BJ (cell line): ENCODE data around the gene PAM. TPM values are rescaled to one million over a fixed set of nuclear protein-coding genes. Genes with fewer than 3 reads are reported as not detected.

Source experiments
- CTCF ChIA-PET: fragments of 350-600 bp; formaldehyde crosslinking; extraction: SDS; loops from one replicate; lab custom pipeline; 2021; ENCODE audit warnings: antibody characterized with exemption, inconsistent platforms; lab: Yijun Ruan, JAX
- POLR2A ChIA-PET: fragments of 300-600 bp; sonication (Branson Sonifier 250); formaldehyde crosslinking; extraction: SDS; loops from one replicate; lab custom pipeline; 2021; ENCODE audit warnings: antibody characterized with exemption; lab: Charles Lee
- DNase-seq: peaks from one replicate; pipeline ENCODE4 v3.0.0-alpha.2; 2011; ENCODE audit warnings: low read depth
- H3K27me3 ChIP-seq: 2 replicates; pipeline ENCODE4 v1.6.0; 2011; ENCODE audit warnings: low read length; ENCODE audit not compliant: control insufficient read depth, insufficient read depth
- H3K36me3 ChIP-seq: 2 replicates; pipeline ENCODE4 v1.5.1; 2011; ENCODE audit warnings: low read length; ENCODE audit not compliant: control insufficient read depth, insufficient read depth
- H3K4me3 ChIP-seq: 2 replicates; pipeline ENCODE4 v1.5.1; 2011; ENCODE audit warnings: low read depth, mild to moderate bottlenecking, control low read depth, low read length
- polyA plus RNA-seq: library from polyadenylated mRNA; depleted of rRNA; stranded (reverse); fragments of >200 nt; gene quantifications from 2 replicates; pipeline ENCODE4 v1.2.3, GENCODE V29; 2011
- TF ChIP-seq, protein P1 (sequence below): IDR thresholded peaks from 2 replicates; pipeline ENCODE4 v1.5.1; 2011; ENCODE audit warnings: low read depth, mild to moderate bottlenecking, control low read depth, inconsistent platforms, low read length, moderate library complexity; ENCODE audit not compliant: insufficient read depth

Gene PAM
- polyA plus RNA-seq, 1 experiment = 256 TPM

DNA sequence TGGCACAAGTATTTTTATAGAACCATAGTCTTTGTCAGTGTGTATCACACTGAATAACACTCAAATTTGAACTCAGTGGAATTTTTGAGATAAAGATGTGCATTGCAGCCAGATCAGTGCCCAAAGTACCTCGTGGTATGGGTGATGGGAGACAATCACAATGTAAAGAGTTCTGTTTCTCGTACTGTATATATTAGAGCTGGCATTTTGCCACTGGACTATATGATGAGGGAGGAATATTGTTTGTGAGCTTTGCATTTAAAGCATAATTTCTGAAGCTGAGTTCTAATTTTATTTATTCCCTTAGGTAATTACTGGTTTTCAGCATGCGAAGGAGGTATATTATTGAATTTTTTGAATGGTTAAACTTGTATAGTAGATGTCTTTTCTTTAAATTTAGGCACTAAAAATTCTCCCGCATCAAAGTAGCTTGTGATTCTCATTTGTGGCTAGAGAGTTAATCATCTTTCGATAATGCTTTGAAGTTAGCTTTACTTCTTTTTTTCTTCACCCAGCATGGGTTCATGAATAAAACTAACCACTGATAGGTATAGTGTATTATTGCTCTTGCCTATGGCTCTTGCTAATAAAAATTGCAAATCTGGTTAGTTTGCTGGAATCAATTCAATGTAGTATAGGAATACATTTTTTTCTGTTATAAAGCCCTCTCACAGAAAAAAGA is 43.1 kb downstream of the PAM start:
- TF ChIP-seq, protein P1, sequence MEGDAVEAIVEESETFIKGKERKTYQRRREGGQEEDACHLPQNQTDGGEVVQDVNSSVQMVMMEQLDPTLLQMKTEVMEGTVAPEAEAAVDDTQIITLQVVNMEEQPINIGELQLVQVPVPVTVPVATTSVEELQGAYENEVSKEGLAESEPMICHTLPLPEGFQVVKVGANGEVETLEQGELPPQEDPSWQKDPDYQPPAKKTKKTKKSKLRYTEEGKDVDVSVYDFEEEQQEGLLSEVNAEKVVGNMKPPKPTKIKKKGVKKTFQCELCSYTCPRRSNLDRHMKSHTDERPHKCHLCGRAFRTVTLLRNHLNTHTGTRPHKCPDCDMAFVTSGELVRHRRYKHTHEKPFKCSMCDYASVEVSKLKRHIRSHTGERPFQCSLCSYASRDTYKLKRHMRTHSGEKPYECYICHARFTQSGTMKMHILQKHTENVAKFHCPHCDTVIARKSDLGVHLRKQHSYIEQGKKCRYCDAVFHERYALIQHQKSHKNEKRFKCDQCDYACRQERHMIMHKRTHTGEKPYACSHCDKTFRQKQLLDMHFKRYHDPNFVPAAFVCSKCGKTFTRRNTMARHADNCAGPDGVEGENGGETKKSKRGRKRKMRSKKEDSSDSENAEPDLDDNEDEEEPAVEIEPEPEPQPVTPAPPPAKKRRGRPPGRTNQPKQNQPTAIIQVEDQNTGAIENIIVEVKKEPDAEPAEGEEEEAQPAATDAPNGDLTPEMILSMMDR = no peak
- ChIA-PET POLR2A (no interaction called here), CTCF (interaction anchor here (1.3 to 3.0 kb wide), 3 partner anchors 18 to 342 kb away, joined by 3 to 11 read pairs (median 4); no protein-coding TSS in a partner anchor)
- Histone ChIP-seq H3K27me3 (no peaks in the 10 kb centered on the region), H3K36me3 (no peaks in the 10 kb centered on the region), H3K4me3 (no peak overlapping the region)
- DNase-seq = no peak

DNA sequence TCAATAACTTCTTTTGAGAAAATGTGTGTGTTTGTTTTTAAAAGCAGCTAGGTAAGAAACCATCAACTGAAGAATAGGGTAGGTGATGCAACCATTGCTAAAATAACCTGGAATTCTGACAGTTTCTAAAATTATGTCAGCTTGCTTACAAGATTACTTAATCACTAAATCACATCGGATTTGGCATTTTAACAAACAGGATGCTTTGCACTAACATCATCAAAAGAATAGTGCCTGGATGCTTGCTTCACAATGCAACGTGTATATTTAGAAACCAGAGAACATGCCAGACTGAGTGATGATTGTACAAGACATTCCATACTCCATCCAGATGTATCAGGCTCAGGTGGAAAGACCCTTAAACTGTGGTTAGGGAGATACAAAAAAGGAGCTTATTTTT is 43.9 kb downstream of the PAM start:
- TF ChIP-seq, protein P1 = no peak
- H3K36me3 ChIP-seq = no peaks in the 10 kb centered on the region
- H3K4me3 ChIP-seq = no peak overlapping the region
- ChIA-PET POLR2A (no interaction called here), CTCF (interaction anchor here (1.3 to 3.0 kb wide), 4 partner anchors 13 to 341 kb away, joined by 3 to 11 read pairs (median 4); no protein-coding TSS in a partner anchor)
- DNase-seq = no peak
- H3K27me3 ChIP-seq = no peaks in the 10 kb centered on the region

DNA sequence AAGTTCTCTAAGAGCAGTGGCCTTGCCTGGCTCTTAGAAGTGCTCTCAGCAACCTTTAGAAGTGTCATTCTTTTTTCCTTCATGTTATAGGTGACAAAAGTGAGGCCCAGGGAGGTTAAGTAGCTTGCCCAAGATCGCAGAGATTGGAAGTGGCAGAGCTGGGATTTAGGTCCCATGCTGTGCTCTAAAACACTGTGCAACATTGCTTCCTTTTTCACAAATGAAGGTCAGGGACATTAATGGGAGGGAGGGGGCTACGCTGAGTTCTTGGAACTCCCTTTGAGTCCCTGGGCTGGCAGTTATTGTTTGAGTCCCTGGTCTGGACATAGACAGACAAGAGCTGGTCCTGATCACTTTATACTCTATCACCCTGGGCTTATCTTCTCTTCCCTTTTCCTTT is 45.3 kb downstream of the PAM start:
- TF ChIP-seq, protein P1 = no peak
- CTCF ChIA-PET = interaction anchor here (1.0 to 2.0 kb wide), 2 partner anchors 12 to 99 kb away, joined by 3 to 4 read pairs; no protein-coding TSS in a partner anchor
- DNase-seq = no peak
- H3K36me3 ChIP-seq = no peaks in the 10 kb centered on the region
- no peak overlapping the region for H3K4me3 ChIP-seq
- POLR2A ChIA-PET = no interaction called here
- H3K27me3 ChIP-seq = no peaks in the 10 kb centered on the region

DNA sequence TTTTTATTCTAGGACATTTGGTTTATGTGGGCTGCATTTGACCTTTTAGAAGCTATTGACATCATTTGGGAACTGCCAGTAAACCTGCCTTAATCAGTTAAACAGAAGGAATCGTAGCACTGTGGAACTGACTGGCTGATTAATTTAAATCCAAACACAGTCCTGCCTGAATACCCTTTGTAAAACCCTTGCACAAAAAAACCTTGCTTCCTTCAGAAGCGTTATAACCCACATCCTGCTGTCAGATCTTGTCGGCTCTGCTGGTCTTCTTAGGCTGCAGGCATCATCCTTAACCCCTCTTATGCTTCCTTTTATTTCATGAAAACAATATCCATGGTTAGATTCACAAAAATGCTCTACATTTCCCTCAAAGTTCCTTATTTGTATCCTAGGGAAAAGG is 46.3 kb downstream of the PAM start:
- no peak for DNase-seq
- Histone ChIP-seq H3K4me3 (no peak overlapping the region), H3K27me3 (no peaks in the 10 kb centered on the region), H3K36me3 (no peaks in the 10 kb centered on the region)
- ChIA-PET POLR2A (no interaction called here), CTCF (interaction anchor here (2.8 kb wide), 1 partner anchor 21 kb away, joined by 10 read pairs; no protein-coding TSS in a partner anchor)
- TF ChIP-seq, protein P1 = no peak

DNA sequence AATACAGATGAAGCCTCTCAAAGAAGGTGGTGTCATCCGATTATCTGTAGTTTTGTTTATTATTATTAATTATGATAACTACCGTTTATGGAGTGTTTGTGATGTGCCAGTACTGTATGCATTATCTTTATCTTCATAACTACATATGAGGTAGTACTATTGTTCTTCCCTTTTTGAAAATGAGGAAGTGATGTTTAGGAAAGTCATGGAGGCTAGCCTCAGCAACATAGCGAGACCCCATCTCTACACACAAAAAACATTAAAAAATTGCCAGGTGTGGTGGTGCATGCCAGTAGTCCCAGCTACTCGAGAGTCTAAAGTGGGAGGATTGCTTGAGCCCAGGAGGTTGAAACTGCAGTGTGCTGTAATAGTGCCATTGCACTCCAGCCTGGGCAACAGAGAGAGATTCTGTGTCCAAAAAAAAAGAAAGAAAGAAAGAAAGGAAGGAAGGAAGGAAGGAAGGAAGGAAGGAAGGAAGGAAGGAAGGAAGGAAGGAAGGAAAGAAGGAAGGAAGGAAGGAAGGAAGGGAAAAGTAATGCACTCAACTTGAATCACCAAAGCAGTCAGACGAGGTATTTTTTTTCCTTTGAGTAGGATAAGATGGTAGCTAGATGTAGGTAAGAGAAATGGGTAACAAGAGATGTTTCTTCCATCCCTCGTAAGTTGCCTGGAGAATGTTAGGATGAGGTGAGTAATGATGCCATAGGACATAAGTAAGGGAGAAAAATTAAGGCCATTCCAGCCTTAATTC is 47.8 kb downstream of the PAM start:
- H3K27me3 ChIP-seq = no peaks in the 10 kb centered on the region
- TF ChIP-seq, protein P1 = no peak
- POLR2A ChIA-PET = no interaction called here
- DNase-seq = no peak
- CTCF ChIA-PET = interaction anchor here (2.8 kb wide), 1 partner anchor 22 kb away, joined by 10 read pairs; no protein-coding TSS in a partner anchor
- H3K36me3 ChIP-seq = no peaks in the 10 kb centered on the region
- H3K4me3 ChIP-seq = no peak overlapping the region
